Lower leg skin (tissue), 4 donors: ENCODE measurements around the gene KRT34. TPM values are rescaled to one million over a fixed set of nuclear protein-coding genes. Genes with fewer than 3 reads are reported as not detected.

Source experiments
- DNase-seq, 2 donors: peaks; one replicate each; pipeline ENCODE4 v3.0.0-alpha.2; 2019; ENCODE audit warnings: low spot score in 2 of 2
- H3K4me3 ChIP-seq: fragments of 200-600 bp; sonication (generic); 2 replicates; pipeline ENCODE4 v1.5.1; 2017; ENCODE audit warnings: mild to moderate bottlenecking, low read depth; ENCODE audit not compliant: poor library complexity, severe bottlenecking
- CTCF ChIP-seq, 3 donors: fragments of 450-650 bp; IDR thresholded peaks; one replicate each; pipeline ENCODE4 v1.5.1; 2016; ENCODE audit warnings: antibody characterized with exemption in 3 of 3, mild to moderate bottlenecking in 3 of 3, moderate library complexity in 2 of 3
- POLR2A ChIP-seq, 2 donors: fragments of 450-650 bp; IDR thresholded peaks; one replicate each; pipeline ENCODE4 v1.6.1; 2016 to 2017; ENCODE audit warnings: antibody characterized with exemption in 2 of 2, mild to moderate bottlenecking in 1 of 2, moderate library complexity in 1 of 2
- WGBS, 2 donors: methylation state at CpG; one replicate each; pipeline ENCODE4 v1.1.5; 2018; 5-methylcytosine and 5-hydroxymethylcytosine counted together
- intact Hi-C: fragments of 100-400 bp; cut with DNase I; formaldehyde crosslinking; loops from one replicate; pipeline ENCODE4 v1.15.0; 2023; ENCODE audit warnings: low total_unique reads
- total RNA-seq, 4 donors: library from RNA; depleted of rRNA; stranded (reverse); fragments of >200 nt; gene quantifications; one replicate each; pipeline ENCODE4 v1.1.0, GENCODE V29; 2016

KRT34 gene
- total RNA-seq, 4 donors from 2014 or later, result 0.72 to 143 (median 6.3) TPM

- 86 to 89% methylated on average over 2 of the region's 2 CpGs for WGBS, 2 donors
Observed at GRCh38 chr17:41369023-41369422, 13.1 kb downstream of the KRT34 start.

GRCh38 chr17:41367426-41368075 is 14.6 kb downstream of the KRT34 start:
- TF ChIP-seq CTCF (IDR thresholded peaks at IDR 0.05) (no peak), POLR2A (IDR thresholded peaks at IDR 0.05) (no peak)
- WGBS, 2 donors, result 49 to 59% methylated on average over 10 of the region's 10 CpGs
- intact Hi-C loops, result no loop called here
- DNase-seq, result no peak
- no peak overlapping the region for H3K4me3 ChIP-seq

More at GRCh38 chr17:41369023-41369422, 13.1 kb downstream of the KRT34 start:
- intact Hi-C loops, result no loop called here
- DNase-seq, result no peak
- no peak overlapping the region for H3K4me3 ChIP-seq
- no peak for TF ChIP-seq CTCF (IDR thresholded peaks at IDR 0.05)
- TF ChIP-seq POLR2A (IDR thresholded peaks at IDR 0.05), result no peak

- intact Hi-C loops, result no loop called here
- H3K4me3 ChIP-seq, result no peak overlapping the region
- TF ChIP-seq POLR2A (IDR thresholded peaks at IDR 0.05) (no peak), CTCF (IDR thresholded peaks at IDR 0.05) (no peak)
- DNase-seq, result no peak
Observed at GRCh38 chr17:41366070-41366469, 16.0 kb downstream of the KRT34 start.

- intact Hi-C loops, result no loop called here
- no peak for DNase-seq
- 68 to 76% methylated on average over 2 of the region's 2 CpGs for WGBS, 2 donors
- TF ChIP-seq CTCF (IDR thresholded peaks at IDR 0.05) (no peak), POLR2A (IDR thresholded peaks at IDR 0.05) (no peak)
- no peak overlapping the region for H3K4me3 ChIP-seq
Observed at GRCh38 chr17:41363881-41364280, 18.2 kb downstream of the KRT34 start.

GRCh38 chr17:41360296-41360995 is 21.7 kb downstream of the KRT34 start:
- no peak for TF ChIP-seq CTCF (IDR thresholded peaks at IDR 0.05)
- no peak for TF ChIP-seq POLR2A (IDR thresholded peaks at IDR 0.05)
- intact Hi-C loops, result no loop called here
- DNase-seq, result no peak
- WGBS, 2 donors, result 77 to 78% methylated on average over 5 of the region's 5 CpGs
- H3K4me3 ChIP-seq, result no peak overlapping the region
